Activated CD4-positive, alpha-beta T cell treated with anti-CD3 and anti-CD28 coated beads, Interleukin-2, amount 10 ng/mL, durations not matched to agents 24 days and 14 days (primary cell): ENCODE results near the gene CST7. TPM values are rescaled to one million over a fixed set of nuclear protein-coding genes. Genes with fewer than 3 reads are reported as not detected.

Experiments
- DNase-seq: peaks from one replicate; pipeline ENCODE4 v3.0.0; 2022
- H3K27ac Mint-ChIP-seq: one replicate; pipeline ENCODE4 v1.8.0; 2022; ENCODE audit warnings: mild to moderate bottlenecking, mixed read lengths
- H3K27me3 Mint-ChIP-seq: one replicate; pipeline ENCODE4 v1.8.0; 2022; ENCODE audit warnings: mixed read lengths
- H3K36me3 Mint-ChIP-seq: one replicate; pipeline ENCODE4 v1.8.0; 2022; ENCODE audit warnings: low read depth, mild to moderate bottlenecking, mixed read lengths
- H3K4me1 Mint-ChIP-seq: one replicate; pipeline ENCODE4 v1.8.0; 2021; ENCODE audit warnings: mixed read lengths
- H3K4me3 Mint-ChIP-seq: one replicate; pipeline ENCODE4 v1.8.0; 2022; ENCODE audit warnings: mild to moderate bottlenecking, moderate library complexity, mixed read lengths
- H3K9me3 Mint-ChIP-seq: one replicate; pipeline ENCODE4 v1.8.0; 2021; ENCODE audit warnings: mixed read lengths
- intact Hi-C: fragments of 100-400 bp; cut with micrococcal nuclease; formaldehyde crosslinking; loops from one replicate; pipeline ENCODE4 v1.15.1; 2023
- total RNA-seq: library from RNA; stranded (reverse); gene quantifications from 2 replicates; pipeline ENCODE4 v1.2.3, GENCODE V29; 2022

Gene CST7
- total RNA-seq, 1 donor from 2014 or later, result 115 TPM

DNA sequence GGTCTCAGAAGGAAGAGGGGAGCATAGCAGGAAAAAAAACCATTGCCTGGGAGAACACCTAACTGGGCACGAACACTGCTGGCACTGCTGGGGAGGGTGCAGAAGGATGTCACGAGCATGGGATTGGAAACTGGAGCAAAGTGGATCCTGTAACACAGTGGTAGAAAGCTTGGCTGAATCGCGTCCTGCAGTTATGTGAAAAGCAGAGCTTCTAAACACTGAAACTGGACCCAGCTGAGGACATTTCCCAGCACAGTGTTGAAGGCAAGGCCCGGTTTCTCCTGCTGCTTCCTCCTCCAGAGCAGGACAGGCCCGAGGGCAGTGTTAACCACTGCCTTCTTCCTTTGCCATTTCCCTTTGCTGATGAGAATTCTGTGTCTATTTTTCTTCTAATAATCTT lies 36.7 kb downstream of the CST7 start:
- DNase-seq, result no peak
- no peaks in the 10 kb centered on the region for H3K9me3 Mint-ChIP-seq
- intact Hi-C loops, result no loop called here
- no peak overlapping the region for H3K27ac Mint-ChIP-seq
- H3K27me3 Mint-ChIP-seq, result no peaks in the 10 kb centered on the region
- peaks cover 71% of the 10 kb centered on the region for H3K4me1 Mint-ChIP-seq
- peaks cover 65% of the 10 kb centered on the region for H3K36me3 Mint-ChIP-seq
- H3K4me3 Mint-ChIP-seq, result no peak overlapping the region

DNA sequence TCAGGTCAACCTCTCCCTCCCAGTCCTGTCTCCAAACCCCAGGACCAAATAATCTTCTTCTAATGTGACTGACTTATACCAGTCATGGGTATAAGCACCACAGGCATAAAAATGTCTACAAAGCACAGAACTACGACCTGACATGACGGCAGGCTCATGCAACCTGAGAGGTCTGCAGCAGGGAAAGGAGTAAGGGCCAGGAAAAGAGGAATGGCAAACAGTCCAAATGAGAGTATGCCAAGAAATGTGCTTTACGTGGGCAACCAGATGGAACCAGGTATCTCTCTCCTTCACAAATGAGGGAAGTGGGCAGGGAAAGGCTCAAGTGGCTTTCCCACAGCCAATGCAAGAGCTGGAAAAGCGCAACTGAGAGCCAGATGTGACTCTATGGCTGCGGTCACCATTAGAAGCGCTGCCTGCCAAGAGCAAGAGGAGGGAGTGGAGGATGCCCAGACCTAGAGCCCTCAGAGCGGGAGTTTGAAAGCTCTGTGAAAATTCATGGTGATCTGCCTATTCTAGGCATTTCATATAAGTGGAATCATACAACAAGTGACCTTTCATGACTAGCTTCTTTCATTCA lies 37.5 kb downstream of the CST7 start:
- no peak overlapping the region for H3K4me3 Mint-ChIP-seq
- no peak overlapping the region for H3K27ac Mint-ChIP-seq
- intact Hi-C loops, result no loop called here
- no peak for DNase-seq
- no peaks in the 10 kb centered on the region for H3K27me3 Mint-ChIP-seq
- peaks cover 73% of the 10 kb centered on the region for H3K4me1 Mint-ChIP-seq
- peaks cover 63% of the 10 kb centered on the region for H3K36me3 Mint-ChIP-seq
- H3K9me3 Mint-ChIP-seq, result no peaks in the 10 kb centered on the region

DNA sequence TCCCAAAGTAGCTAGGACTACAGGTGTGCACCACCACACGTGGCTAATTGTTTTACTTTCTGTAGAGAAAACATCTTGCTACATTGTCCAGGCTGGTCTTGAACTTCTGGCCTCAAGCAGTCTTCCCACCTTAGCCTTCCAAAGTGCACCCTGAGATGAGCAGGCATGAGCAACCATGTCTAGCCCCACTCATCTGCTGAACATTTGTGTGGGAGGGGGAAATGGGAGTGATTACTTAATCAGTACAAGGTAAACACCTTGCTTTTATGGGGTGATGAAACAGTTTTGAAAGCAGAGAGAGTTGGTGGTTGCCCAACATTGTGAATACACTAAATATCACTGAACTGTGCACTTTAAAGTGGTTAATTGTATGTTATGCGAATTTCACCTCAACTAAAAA lies 38.2 kb downstream of the CST7 start:
- Mint-ChIP-seq H3K9me3 (no peaks in the 10 kb centered on the region), H3K27ac (peak overlapping the region; percentile 64), H3K4me3 (peak overlapping the region; percentile 21), H3K27me3 (no peaks in the 10 kb centered on the region), H3K4me1 (peaks cover 73% of the 10 kb centered on the region), H3K36me3 (peaks cover 60% of the 10 kb centered on the region)
- intact Hi-C loops, result no loop called here
- no peak for DNase-seq

DNA sequence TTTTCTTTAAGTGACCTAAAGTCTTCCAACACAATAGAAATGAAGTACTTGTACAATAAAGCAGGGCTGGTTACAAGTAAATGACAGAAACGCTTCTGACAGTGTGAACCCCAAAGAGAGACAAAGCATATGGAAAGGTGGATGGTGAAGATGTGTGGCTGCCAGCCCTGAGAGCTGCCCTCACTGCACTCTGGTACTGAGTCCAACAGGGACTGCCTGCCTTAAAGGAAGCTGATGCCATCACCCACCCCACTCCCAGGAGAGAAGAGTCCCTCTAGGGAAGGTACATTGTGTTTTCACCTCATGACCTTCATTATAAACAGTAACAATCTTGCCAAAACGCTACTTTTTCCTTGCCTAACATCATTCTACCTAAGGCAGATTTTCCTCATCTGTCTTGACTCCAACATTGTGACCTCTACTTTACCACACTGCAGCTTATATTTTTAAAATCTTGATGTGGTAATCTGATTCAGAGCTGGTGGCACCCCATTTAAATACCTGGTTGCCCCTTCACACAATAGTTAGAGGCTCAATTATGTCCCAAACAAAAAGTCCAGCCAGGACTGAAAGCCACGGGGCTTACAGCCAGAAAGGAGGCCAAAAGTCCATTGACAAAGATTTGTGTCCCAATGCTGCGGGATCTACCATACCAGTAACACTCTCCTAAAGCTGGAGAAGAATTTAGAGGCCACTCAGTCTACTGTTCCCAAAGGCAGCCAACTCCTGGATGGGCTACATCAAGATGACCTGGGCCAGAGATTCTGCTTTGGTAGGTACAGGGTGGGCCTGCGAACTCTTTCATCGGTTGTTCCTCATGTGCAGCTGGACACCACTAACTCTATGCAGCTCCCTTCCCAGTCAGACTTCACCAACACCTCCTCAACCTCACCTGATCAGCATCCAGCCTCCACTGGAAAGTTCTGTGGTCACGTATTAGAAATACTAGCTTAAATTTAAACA lies 39.1 kb downstream of the CST7 start:
- Mint-ChIP-seq H3K27me3 (no peaks in the 10 kb centered on the region), H3K9me3 (no peaks in the 10 kb centered on the region), H3K27ac (peak overlapping the region; percentile 38), H3K36me3 (peaks cover 52% of the 10 kb centered on the region), H3K4me1 (peaks cover 72% of the 10 kb centered on the region), H3K4me3 (no peak overlapping the region)
- intact Hi-C loops, result no loop called here
- DNase-seq, result no peak

DNA sequence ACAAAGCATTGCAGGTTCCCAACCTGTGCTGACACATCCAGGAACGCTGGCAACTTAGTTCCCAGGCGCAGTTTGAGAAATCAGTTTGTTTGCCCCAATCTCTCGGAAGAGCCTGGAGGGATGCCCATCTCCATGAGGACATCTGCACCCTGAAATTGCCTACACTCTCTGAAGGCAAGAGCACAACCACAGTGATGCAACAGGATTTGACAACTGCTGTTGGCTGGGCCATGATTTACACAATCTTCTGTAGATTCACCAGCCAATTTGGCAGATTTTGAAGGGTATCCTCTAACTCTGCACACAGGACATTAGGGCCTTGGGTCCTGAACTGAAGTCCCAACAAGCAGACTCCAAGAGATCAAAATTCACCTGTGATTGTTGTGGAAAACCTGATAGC lies 40.1 kb downstream of the CST7 start:
- DNase-seq, result no peak
- intact Hi-C loops, result no loop called here
- Mint-ChIP-seq H3K27ac (peak overlapping the region; percentile 10), H3K27me3 (no peaks in the 10 kb centered on the region), H3K4me1 (peaks cover 76% of the 10 kb centered on the region), H3K9me3 (no peaks in the 10 kb centered on the region), H3K36me3 (peaks cover 44% of the 10 kb centered on the region), H3K4me3 (no peak overlapping the region)

DNA sequence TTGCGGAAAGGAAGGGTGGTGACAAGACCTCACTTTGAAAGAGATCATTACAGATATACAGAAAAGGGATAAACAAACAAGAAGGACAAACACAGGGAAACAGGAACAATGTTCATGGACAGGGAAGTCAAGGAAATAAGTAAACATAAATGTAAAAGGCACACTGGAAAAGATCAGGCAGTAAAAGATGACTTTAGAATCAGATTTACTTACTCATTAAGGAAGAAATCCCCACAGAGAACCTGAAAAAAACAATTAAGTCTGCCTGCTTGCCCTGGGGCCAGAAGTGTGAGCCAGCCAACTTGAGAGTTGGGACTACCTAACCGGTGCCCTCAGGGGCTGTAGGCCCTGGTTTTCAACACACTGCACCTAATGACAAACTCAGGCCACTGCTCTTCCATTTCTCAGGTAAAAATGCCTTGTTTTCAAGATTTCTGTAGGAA lies 41.8 kb downstream of the CST7 start:
- H3K9me3 Mint-ChIP-seq, result no peaks in the 10 kb centered on the region
- intact Hi-C loops, result loop anchor here (5.0 kb wide), 2 partner anchors 171 to 321 kb away; no protein-coding TSS in a partner anchor
- peaks cover 4% of the 10 kb centered on the region for H3K27me3 Mint-ChIP-seq
- H3K4me3 Mint-ChIP-seq, result peak overlapping the region; percentile 99
- H3K36me3 Mint-ChIP-seq, result peaks cover 39% of the 10 kb centered on the region
- H3K27ac Mint-ChIP-seq, result peak overlapping the region; percentile 94
- DNase-seq, result no peak
- peaks cover 67% of the 10 kb centered on the region for H3K4me1 Mint-ChIP-seq

DNA sequence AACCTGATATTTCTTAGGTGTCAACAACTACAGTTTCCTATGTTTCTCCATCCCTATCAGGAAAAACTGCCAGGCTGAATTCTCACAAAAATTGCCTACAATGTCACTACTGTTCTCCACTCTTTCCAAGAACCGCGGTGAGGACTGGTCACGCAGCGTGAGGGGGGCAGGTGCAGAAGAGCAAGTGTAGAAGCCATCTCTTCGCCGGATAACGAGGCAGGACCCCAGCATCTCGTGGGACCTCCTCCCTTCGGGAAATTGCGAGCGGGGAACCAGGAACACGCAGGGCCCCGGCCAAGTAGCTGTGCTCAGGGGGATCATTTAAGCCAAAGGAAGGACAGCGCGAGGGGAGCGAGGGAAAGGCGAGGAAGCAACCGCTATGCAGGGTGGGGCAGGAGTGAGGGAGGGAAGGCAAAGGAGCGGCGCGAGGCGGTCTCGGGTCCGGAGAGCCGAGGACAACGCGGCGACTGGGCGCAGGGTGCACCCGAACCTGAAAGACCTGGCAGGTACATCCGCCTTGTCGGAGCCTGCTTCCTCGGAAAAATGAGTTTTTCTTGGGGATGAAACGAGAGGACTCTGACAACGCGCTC lies 42.9 kb downstream of the CST7 start:
- Mint-ChIP-seq H3K36me3 (peaks cover 34% of the 10 kb centered on the region), H3K9me3 (no peaks in the 10 kb centered on the region), H3K4me3 (peak overlapping the region; percentile 99), H3K4me1 (peaks cover 58% of the 10 kb centered on the region), H3K27ac (peak overlapping the region; percentile 94), H3K27me3 (peaks cover 12% of the 10 kb centered on the region)
- no peak for DNase-seq
- intact Hi-C loops, result loop anchor here (1.0 to 5.0 kb wide), 8 partner anchors 43 to 399 kb away; partner anchors contain the start of genes ABHD12, CST7 and PYGB

DNA sequence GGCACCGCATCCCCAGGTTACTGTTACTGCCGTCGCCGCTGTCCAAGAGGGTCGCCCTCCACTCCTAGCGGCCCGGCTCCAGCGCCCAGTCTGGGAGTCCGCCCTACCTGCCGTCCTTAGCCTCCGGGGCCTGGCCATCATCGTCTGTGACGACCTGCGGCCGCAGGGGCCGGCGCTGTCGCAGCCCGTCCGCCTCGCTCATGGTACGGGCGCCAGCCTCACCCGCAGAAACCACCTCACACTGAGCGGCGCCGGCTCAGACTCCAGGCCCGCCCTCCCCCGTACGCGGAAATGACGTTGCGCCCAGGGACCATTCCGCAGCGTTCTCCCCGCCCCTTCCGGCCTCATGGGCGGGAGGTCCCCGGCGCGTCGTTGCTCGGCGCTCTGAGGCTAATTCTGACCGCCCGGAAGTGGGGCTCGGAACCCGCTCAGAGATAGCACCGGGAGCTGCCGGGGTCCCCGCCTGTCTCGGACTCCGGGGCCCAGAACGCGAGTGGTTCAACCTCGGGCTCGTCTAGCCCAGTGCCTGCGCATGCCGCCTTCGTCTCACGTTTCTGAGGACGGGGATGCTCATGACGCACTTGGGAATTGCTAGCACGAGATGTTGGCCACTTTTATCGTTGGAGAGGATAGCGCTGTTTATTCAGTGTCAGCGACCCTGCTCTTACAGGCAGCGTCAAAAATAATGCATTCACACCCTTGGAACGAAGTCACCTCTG lies 43.6 kb downstream of the CST7 start, which contains the start of gene APMAP:
TSS of gene APMAP (minus strand) at position 265 of the 719 bp plus-strand sequence. CDS start at position 202, 63 bp downstream.
- Mint-ChIP-seq H3K4me1 (peaks cover 51% of the 10 kb centered on the region), H3K9me3 (no peaks in the 10 kb centered on the region), H3K27ac (peak within 1 kb of the TSS; percentile 94), H3K27me3 (peaks cover 18% of the 10 kb centered on the region), H3K4me3 (peak within 1 kb of the TSS; percentile 99), H3K36me3 (peaks cover 30% of the 10 kb centered on the region)
- peak; percentile 99 for DNase-seq
- intact Hi-C loops, result loop anchor here (1.0 to 5.0 kb wide), 8 partner anchors 43 to 398 kb away; partner anchors contain the start of genes ABHD12, CST7 and PYGB

DNA sequence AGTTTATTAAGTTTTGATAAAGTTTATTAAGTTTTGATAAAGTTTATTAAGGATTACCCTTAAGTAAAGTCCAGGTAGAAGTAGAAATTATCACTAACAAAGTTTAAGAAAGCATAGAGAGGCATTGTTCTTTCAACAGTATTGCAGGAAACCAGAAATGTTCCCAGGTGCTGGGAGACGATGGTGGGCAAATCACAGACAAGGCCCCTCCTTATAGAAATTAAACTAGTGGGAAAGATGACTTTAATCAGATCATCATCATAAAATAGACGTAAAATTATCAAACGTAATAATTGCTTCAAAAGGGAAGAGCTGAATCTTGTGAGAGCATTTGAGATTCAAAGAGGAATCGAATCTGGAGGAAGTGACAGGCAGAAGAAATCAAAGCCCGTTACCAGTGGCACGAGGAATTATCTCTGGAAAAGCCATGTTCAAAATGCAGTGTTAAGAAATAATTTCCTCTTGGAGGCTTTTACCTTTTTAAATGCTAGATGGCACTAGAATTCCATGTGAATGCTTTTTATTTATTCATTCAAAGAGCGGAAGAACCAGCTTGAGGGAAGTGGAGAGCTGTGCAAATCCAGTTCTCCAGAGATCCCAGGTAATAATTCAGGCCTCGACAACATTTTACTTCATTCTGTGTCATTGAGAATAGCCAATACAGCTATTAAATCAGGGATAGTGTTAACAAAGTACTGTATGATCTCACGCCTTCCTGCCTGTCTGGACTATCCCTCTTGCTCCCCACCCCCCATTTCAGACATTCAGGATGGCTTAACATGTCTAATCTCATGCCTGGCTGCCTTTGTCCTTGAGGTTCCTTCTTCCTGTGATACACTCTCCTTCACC lies 44.5 kb downstream of the CST7 start:
- H3K4me3 Mint-ChIP-seq, result peak overlapping the region; percentile 99
- H3K27me3 Mint-ChIP-seq, result peaks cover 23% of the 10 kb centered on the region
- intact Hi-C loops, result loop anchor here (1.0 to 5.0 kb wide), 6 partner anchors 169 to 405 kb away; partner anchors contain the start of genes ABHD12 and PYGB
- H3K36me3 Mint-ChIP-seq, result peaks cover 23% of the 10 kb centered on the region
- H3K9me3 Mint-ChIP-seq, result no peaks in the 10 kb centered on the region
- no peak for DNase-seq
- H3K4me1 Mint-ChIP-seq, result peaks cover 43% of the 10 kb centered on the region
- peak overlapping the region; percentile 94 for H3K27ac Mint-ChIP-seq

DNA sequence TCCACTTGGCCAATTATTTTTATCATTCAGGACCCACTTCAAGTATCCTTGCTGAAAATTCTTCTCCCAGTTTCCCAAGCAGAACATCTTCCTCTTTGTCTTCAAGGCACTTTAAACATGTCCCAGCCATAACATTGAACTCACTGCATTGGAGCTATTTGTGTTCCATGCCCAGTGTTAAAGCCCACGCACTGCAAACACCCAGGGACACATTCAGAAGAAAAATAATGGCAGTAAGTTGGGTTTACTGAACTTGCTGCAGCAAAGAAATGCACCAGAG lies 45.1 kb downstream of the CST7 start:
- Mint-ChIP-seq H3K27ac (peak overlapping the region; percentile 5), H3K4me1 (peaks cover 39% of the 10 kb centered on the region), H3K4me3 (peak overlapping the region; percentile 59), H3K27me3 (peaks cover 29% of the 10 kb centered on the region), H3K9me3 (no peaks in the 10 kb centered on the region), H3K36me3 (peaks cover 19% of the 10 kb centered on the region)
- no peak for DNase-seq
- intact Hi-C loops, result loop anchor here (1.0 to 5.0 kb wide), 4 partner anchors 168 to 405 kb away; no protein-coding TSS in a partner anchor

DNA sequence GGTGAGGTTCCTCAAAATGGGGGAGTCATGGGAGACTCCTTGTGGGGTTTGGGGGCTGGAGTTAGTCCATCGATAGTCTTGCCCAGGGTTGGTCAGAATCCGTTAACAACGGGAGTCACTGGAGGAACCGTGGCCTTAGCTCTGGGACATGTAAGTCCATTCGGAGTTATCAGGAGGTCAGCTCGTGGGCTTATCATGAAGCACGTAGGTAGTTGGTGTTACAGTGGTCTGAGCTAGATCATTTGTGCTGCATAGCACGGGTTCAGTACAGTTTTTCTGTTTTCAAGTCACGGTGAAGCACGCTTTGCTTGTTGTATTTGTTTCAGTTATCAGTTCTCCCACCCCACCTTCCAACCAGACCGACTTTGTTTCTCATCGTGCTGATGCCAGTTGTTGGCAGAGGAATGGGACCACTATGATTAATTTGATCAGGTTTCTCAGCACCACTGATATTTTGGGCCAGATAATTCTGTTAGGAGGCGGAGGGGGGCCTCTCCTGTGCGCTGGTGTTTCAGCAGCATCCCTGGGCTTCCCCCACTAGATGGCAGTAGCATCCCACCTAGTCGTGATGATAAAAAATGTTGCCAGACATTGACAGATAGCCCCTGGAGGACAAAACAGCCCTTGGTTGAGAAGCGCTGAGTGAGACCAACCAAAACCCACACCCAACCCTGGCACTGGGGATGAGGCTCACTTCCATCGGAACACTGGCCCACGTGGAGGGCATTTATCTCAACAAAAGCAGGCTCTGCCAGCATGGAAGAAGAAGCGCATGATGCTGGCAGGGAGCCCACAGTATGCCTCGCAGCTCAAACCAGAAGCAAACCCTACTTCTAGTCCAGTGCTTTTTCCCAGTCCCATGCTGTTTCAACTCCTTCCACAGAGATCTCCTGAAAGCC lies 45.6 kb downstream of the CST7 start:
- intact Hi-C loops, result loop anchor here (1.0 to 5.0 kb wide), 5 partner anchors 71 to 404 kb away; no protein-coding TSS in a partner anchor
- no peak overlapping the region for H3K4me3 Mint-ChIP-seq
- H3K9me3 Mint-ChIP-seq, result no peaks in the 10 kb centered on the region
- no peak overlapping the region for H3K27ac Mint-ChIP-seq
- peak; percentile 94 for DNase-seq
- peaks cover 29% of the 10 kb centered on the region for H3K27me3 Mint-ChIP-seq
- peaks cover 37% of the 10 kb centered on the region for H3K4me1 Mint-ChIP-seq
- peaks cover 13% of the 10 kb centered on the region for H3K36me3 Mint-ChIP-seq
